Kidney (tissue), 14 donors: ENCODE results near the gene PLCD1. TPM values are rescaled to one million over a fixed set of nuclear protein-coding genes. Genes with fewer than 3 reads are reported as not detected.

ENCODE experiments used
- DNase-seq, 5 donors: peaks; one replicate each; pipeline ENCODE4 v3.0.0-alpha.2; 2013 to 2020
- FAIRE-seq: peaks from 2 replicates; lab custom pipeline; 2012; peaks lifted over from hg19 to GRCh38; lab: Jason Lieb, UNC
- H3K27ac ChIP-seq, 2 donors: one replicate each; pipeline ENCODE4 v1.7.0; 2013; ENCODE audit warnings: low read depth in 2 of 2, low read length in 2 of 2, inconsistent platforms in 1 of 2
- H3K27me3 ChIP-seq: one replicate; pipeline ENCODE4 v1.7.1; 2013; ENCODE audit warnings: low read length, inconsistent platforms; ENCODE audit not compliant: control insufficient read depth, insufficient read depth
- H3K36me3 ChIP-seq, 3 donors: one replicate each; pipeline versions ENCODE4 v1.7.0 to v1.7.1; 2013; ENCODE audit warnings: low read length in 3 of 3, control low read depth in 1 of 3, inconsistent platforms in 1 of 3; ENCODE audit not compliant: insufficient read depth in 3 of 3, control insufficient read depth in 2 of 3
- H3K4me1 ChIP-seq, 3 donors: one replicate each; pipeline versions ENCODE4 v1.7.0 to v1.7.1; 2013; ENCODE audit warnings: low read length in 3 of 3, inconsistent platforms in 1 of 3, low read depth in 1 of 3; ENCODE audit not compliant: control insufficient read depth in 2 of 3, insufficient read depth in 2 of 3
- H3K4me3 ChIP-seq, 3 donors: one replicate each; pipeline versions ENCODE4 v1.7.0 to v1.8.1; 2013; ENCODE audit warnings: low read length in 3 of 3, control low read depth in 1 of 3, inconsistent platforms in 1 of 3
- H3K9ac ChIP-seq, 3 donors: one replicate each; pipeline versions ENCODE4 v1.7.0 to v1.7.1; 2013; ENCODE audit warnings: low read length in 3 of 3, control low read depth in 1 of 3, inconsistent platforms in 1 of 3
- H3K9me3 ChIP-seq, 3 donors: one replicate each; pipeline versions ENCODE4 v1.7.0 to v1.7.1; 2013; ENCODE audit warnings: low read length in 3 of 3, control low read depth in 1 of 3, inconsistent platforms in 1 of 3; ENCODE audit not compliant: control insufficient read depth in 2 of 3, insufficient read depth in 1 of 3
- intact Hi-C: fragments of 100-400 bp; cut with DNase I; formaldehyde crosslinking; loops from one replicate; pipeline ENCODE4 v1.11.1; 2022
- polyA plus RNA-seq: library from polyadenylated mRNA; stranded (reverse); fragments of 350-450 nt; fragmentation: Illumina TruSeq; extraction: RNeasy Lipid Tissue Mini Kit (QIAGEN cat#74804); gene quantifications from one replicate; pipeline ENCODE4 v1.2.3, GENCODE V29; 2014; ENCODE audit warnings: low read depth, low replicate concordance; ENCODE audit not compliant: insufficient read depth
- total RNA-seq: library from RNA; stranded (reverse); fragmentation: NEBNext Ultra II Directional; extraction: Animal tissue kit (Norgen Biotek cat#: 25700); gene quantifications from one replicate; pipeline ENCODE4 v1.2.1, GENCODE V29; 2021
- TF ChIP-seq, protein P1 (sequence below): IDR thresholded peaks from 3 replicates; pipeline ENCODE4 v1.5.1; 2012; ENCODE audit warnings: mild to moderate bottlenecking, moderate library complexity, borderline replicate concordance; ENCODE audit not compliant: insufficient read depth; ENCODE audit errors: extremely low read depth
- donor health status: control.
- donor health status: control.
- donor health status: control.
- donor health status: control.
- donor health status: control.
- donor health status: DM: yes; HTN: yes; CAD: no.
- donor health status: Normal renal cell carcinoma (clear cell type).

Gene PLCD1
- total and polyA plus RNA-seq, 2 donors from 2014 or later: 39.1 to 50.0 TPM

GRCh38 chr3:38009807-38010591 is 19.4 kb downstream of the PLCD1 start:
- DNase-seq (peak in 1 of 5 donors; percentile 73), FAIRE-seq (no peak)
- Histone ChIP-seq H3K27me3 (no peaks in the 10 kb centered on the region), H3K9ac (no peak overlapping the region), H3K4me1 (peaks cover 0 to under 1% (median 0%) of the 10 kb centered on the region in 3 donors), H3K4me3 (no peak overlapping the region), H3K27ac (no peak overlapping the region), H3K9me3 (no peaks in the 10 kb centered on the region), H3K36me3 (peaks cover 0 to 20% (median 3%) of the 10 kb centered on the region in 3 donors)
- intact Hi-C loops: no loop called here
- TF ChIP-seq, protein P1, sequence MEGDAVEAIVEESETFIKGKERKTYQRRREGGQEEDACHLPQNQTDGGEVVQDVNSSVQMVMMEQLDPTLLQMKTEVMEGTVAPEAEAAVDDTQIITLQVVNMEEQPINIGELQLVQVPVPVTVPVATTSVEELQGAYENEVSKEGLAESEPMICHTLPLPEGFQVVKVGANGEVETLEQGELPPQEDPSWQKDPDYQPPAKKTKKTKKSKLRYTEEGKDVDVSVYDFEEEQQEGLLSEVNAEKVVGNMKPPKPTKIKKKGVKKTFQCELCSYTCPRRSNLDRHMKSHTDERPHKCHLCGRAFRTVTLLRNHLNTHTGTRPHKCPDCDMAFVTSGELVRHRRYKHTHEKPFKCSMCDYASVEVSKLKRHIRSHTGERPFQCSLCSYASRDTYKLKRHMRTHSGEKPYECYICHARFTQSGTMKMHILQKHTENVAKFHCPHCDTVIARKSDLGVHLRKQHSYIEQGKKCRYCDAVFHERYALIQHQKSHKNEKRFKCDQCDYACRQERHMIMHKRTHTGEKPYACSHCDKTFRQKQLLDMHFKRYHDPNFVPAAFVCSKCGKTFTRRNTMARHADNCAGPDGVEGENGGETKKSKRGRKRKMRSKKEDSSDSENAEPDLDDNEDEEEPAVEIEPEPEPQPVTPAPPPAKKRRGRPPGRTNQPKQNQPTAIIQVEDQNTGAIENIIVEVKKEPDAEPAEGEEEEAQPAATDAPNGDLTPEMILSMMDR: no peak

- H3K4me3 ChIP-seq: no peak overlapping the region
- DNase-seq (peak in 1 of 5 donors; percentile 46), FAIRE-seq (no peak)
- H3K36me3 ChIP-seq: peaks cover 0 to 16% (median 3%) of the 10 kb centered on the region in 3 donors
- no peaks in the 10 kb centered on the region for H3K9me3 ChIP-seq
- intact Hi-C loops: no loop called here
- no peaks in the 10 kb centered on the region for H3K27me3 ChIP-seq
- H3K9ac ChIP-seq: no peak overlapping the region
- peaks cover 0 to 8% (median 0%) of the 10 kb centered on the region in 3 donors for H3K4me1 ChIP-seq
- no peak overlapping the region for H3K27ac ChIP-seq
- TF ChIP-seq, protein P1: no peak
Observed at GRCh38 chr3:38008971-38009580, 20.4 kb downstream of the PLCD1 start.

- intact Hi-C loops: no loop called here
- no peak overlapping the region for H3K27ac ChIP-seq
- FAIRE-seq: no peak
- DNase-seq: peak in 1 of 5 donors; percentile 66
- H3K4me1 ChIP-seq: peaks cover 0 to 8% (median 0%) of the 10 kb centered on the region in 3 donors
- TF ChIP-seq, protein P1: no peak
- no peak overlapping the region for H3K4me3 ChIP-seq
- H3K27me3 ChIP-seq: no peaks in the 10 kb centered on the region
- H3K36me3 ChIP-seq: peaks cover 0 to 16% (median 3%) of the 10 kb centered on the region in 3 donors
- no peaks in the 10 kb centered on the region for H3K9me3 ChIP-seq
- H3K9ac ChIP-seq: no peak overlapping the region
Observed at GRCh38 chr3:38008191-38008701, 21.2 kb downstream of the PLCD1 start.
